Psoas muscle (tissue), 8 donors: ENCODE data around the gene FOXD4. TPM values are rescaled to one million over a fixed set of nuclear protein-coding genes. Genes with fewer than 3 reads are reported as not detected.
"Not testable (repeated sequence)": the region's sequence is repeated elsewhere in the genome, so short reads cannot be mapped to it uniquely, and the experiment has no call there.

Experiments used
- ATAC-seq, 4 donors: fragments of 200-7000 bp; cut with Tn5 transposase; one replicate each; pipeline ENCODE4 v1.9.1; 2020; ENCODE audit warnings: moderate library complexity in 3 of 4, mild to moderate bottlenecking in 2 of 4
- DNase-seq, 2 donors: peaks; one replicate each; pipeline ENCODE4 v3.0.0-alpha.2; 2020
- H3K27ac ChIP-seq: fragments of 200-600 bp; one replicate; pipeline ENCODE4 v1.8.0; 2022
- H3K27me3 ChIP-seq, 3 donors: fragments of 200-600 bp in 1 of 3; one replicate each; pipeline versions ENCODE4 v1.6.1 to v1.8.0; 2013 to 2022; ENCODE audit warnings: low read length in 2 of 3, mild to moderate bottlenecking in 2 of 3, moderate library complexity in 1 of 3; ENCODE audit not compliant: insufficient read depth in 3 of 3
- H3K36me3 ChIP-seq, 2 donors: fragments of 200-600 bp in 1 of 2; one replicate each; pipeline versions ENCODE4 v1.6.1 to v1.8.0; 2013 to 2022; ENCODE audit warnings: low read depth in 1 of 2, mild to moderate bottlenecking in 1 of 2, moderate library complexity in 1 of 2; ENCODE audit not compliant: insufficient read depth in 1 of 2
- H3K4me1 ChIP-seq: fragments of 200-600 bp; one replicate; pipeline ENCODE4 v1.8.0; 2022
- H3K4me3 ChIP-seq: fragments of 200-600 bp; one replicate; pipeline ENCODE4 v1.8.0; 2022; ENCODE audit warnings: mild to moderate bottlenecking
- H3K9me3 ChIP-seq: fragments of 200-600 bp; one replicate; pipeline ENCODE4 v1.8.0; 2022
- WGBS, 3 donors: extraction: QIAGEN DNeasy Blood & Tissue Kit; methylation state at CpG; one replicate each; pipeline versions ENCODE4 v1.1.6 to v1.1.7; 2013; 5-methylcytosine and 5-hydroxymethylcytosine counted together
- intact Hi-C, 2 donors: fragments of 100-400 bp; cut with DNase I; formaldehyde crosslinking; loops; one replicate each; pipeline versions ENCODE4 v1.11.0 to v1.14.2; 2022
- long read RNA-seq, 2 donors: library from polyadenylated mRNA; unstranded; transcript quantifications; one replicate each; pipeline ENCODE4 v2.0.0, GENCODE V29; 2021
- polyA plus RNA-seq, 3 donors: library from polyadenylated mRNA; stranded (reverse); fragments of 200-250 nt; gene quantifications; one replicate each; pipeline ENCODE4 v1.2.3, GENCODE V29; 2013
- total RNA-seq, 4 donors: library from RNA; stranded (reverse); fragmentation: NEBNext Ultra II Directional in 2 of 4; extraction: Animal tissue kit (Norgen Biotek cat#: 25700) in 2 of 4; gene quantifications; one replicate each; pipeline versions ENCODE4 v1.2.1 to v1.2.4, GENCODE V29; 2021 to 2023
- donor health status: healthy with polysubstance abuse.
- donor health status: DM: no; HTN: no; CAD: no; lungs with moderate emphysema.
- donor health status: Bipolar disorder and iron deficiency.
- donor health status: healthy.
- donor health status: DM: yes; HTN: yes; CAD: no.
- donor health status: DM: no; HTN: no; CAD: no.
- donor health status: DM: no; HTN: no; CAD: no.
- donor health status: DM: yes; HTN: yes; CAD: no.

Gene FOXD4
- total RNA-seq, result under 1 TPM; 0.13 to 0.27 (median 0.17) TPM
- under 1 TPM; 0.15 to 0.66 (median 0.25) TPM for polyA plus RNA-seq
- long read RNA-seq, donor 1, result 0 reads
- long read RNA-seq, donor 2, result 0 reads

- H3K27ac ChIP-seq, H3K9me3 ChIP-seq, intact Hi-C loops, ATAC-seq, DNase-seq, H3K4me1 ChIP-seq, H3K36me3 ChIP-seq: not testable (repeated sequence)
- peak within 1 kb of the TSS; percentile 11 for H3K4me3 ChIP-seq
- 19 to 47% (median 46%) methylated on average over 24 to 30 of the region's 30 CpGs for WGBS, 3 donors
- H3K27me3 ChIP-seq, result peaks cover 3 to 35% (median 13%) of the 10 kb centered on the region in 3 donors
Observed at GRCh38 chr9:117995-118467, at the start of gene FOXD4. Gene FOXD4, minus strand, starts transcription at chr9:118417. Its CDS starts 298 bp downstream, at chr9:118119.

- WGBS, 3 donors, result 45 to 71% methylated on average over 1 of the region's 1 CpG; no CpG with 5 or more reads in 1 of the 3 donors
- not testable (repeated sequence) for ATAC-seq
Observed at GRCh38 chr9:159871-160270, 41.7 kb upstream of the FOXD4 start.

GRCh38 chr9:151173-151572 is 33.0 kb upstream of the FOXD4 start:
- intact Hi-C loops, DNase-seq, H3K4me1 ChIP-seq, H3K36me3 ChIP-seq, H3K9me3 ChIP-seq, H3K4me3 ChIP-seq, H3K27ac ChIP-seq, H3K27me3 ChIP-seq, ATAC-seq: not testable (repeated sequence)

More at GRCh38 chr9:159871-160270, 41.7 kb upstream of the FOXD4 start:
- H3K27me3 ChIP-seq, DNase-seq, intact Hi-C loops, H3K27ac ChIP-seq, H3K9me3 ChIP-seq, H3K4me3 ChIP-seq, H3K36me3 ChIP-seq, H3K4me1 ChIP-seq: not testable (repeated sequence)

GRCh38 chr9:139880-140279 is 21.7 kb upstream of the FOXD4 start:
- H3K4me1 ChIP-seq, ATAC-seq, H3K27me3 ChIP-seq, H3K27ac ChIP-seq, H3K36me3 ChIP-seq, H3K4me3 ChIP-seq, intact Hi-C loops, DNase-seq, H3K9me3 ChIP-seq: not testable (repeated sequence)
- 90 to 96% (median 96%) methylated on average over 11 to 17 of the region's 17 CpGs for WGBS, 3 donors

GRCh38 chr9:117144-117994 is 848 bp downstream of the FOXD4 start:
- H3K4me1 ChIP-seq, H3K9me3 ChIP-seq, ATAC-seq, H3K36me3 ChIP-seq, H3K27ac ChIP-seq, intact Hi-C loops: not testable (repeated sequence)
- WGBS, 3 donors, result 3 to 11% (median 10%) methylated on average over 38 to 64 of the region's 71 CpGs
- H3K27me3 ChIP-seq, result peaks cover 3 to 41% (median 16%) of the 10 kb centered on the region in 3 donors
- DNase-seq, result peak in 1 of 2 donors; percentile 57
- H3K4me3 ChIP-seq, result peak overlapping the region; percentile 11

GRCh38 chr9:116239-117077 is 1.8 kb downstream of the FOXD4 start:
- H3K4me3 ChIP-seq, H3K27ac ChIP-seq, H3K4me1 ChIP-seq, intact Hi-C loops, ATAC-seq, H3K36me3 ChIP-seq, H3K9me3 ChIP-seq, DNase-seq: not testable (repeated sequence)
- peaks cover 3 to 47% (median 16%) of the 10 kb centered on the region in 3 donors for H3K27me3 ChIP-seq
- WGBS, 3 donors, result 11 to 16% (median 14%) methylated on average over 31 to 40 of the region's 41 CpGs

GRCh38 chr9:115118-115451 is 3.1 kb downstream of the FOXD4 start:
- ATAC-seq, DNase-seq, H3K9me3 ChIP-seq, H3K36me3 ChIP-seq, intact Hi-C loops, H3K4me1 ChIP-seq, H3K27ac ChIP-seq: not testable (repeated sequence)
- peak overlapping the region; percentile 62 for H3K4me3 ChIP-seq
- WGBS, 3 donors, result 5 to 13% (median 6%) methylated on average over 7 to 11 of the region's 11 CpGs
- H3K27me3 ChIP-seq, result peaks cover 3 to 52% (median 16%) of the 10 kb centered on the region in 3 donors

- peak; percentile 47 to 68 (median 54) for ATAC-seq
- H3K9me3 ChIP-seq, intact Hi-C loops, H3K4me1 ChIP-seq, H3K36me3 ChIP-seq: not testable (repeated sequence)
- peak in 1 of 2 donors; percentile 54 for DNase-seq
- Histone ChIP-seq H3K4me3 (peak overlapping the region; percentile 62), H3K27me3 (peaks cover 3 to 58% (median 16%) of the 10 kb centered on the region in 3 donors), H3K27ac (peak overlapping the region; percentile 16)
- 1 to 2% (median 2%) methylated on average over 65 to 73 of the region's 73 CpGs for WGBS, 3 donors
Observed at GRCh38 chr9:114267-115117, 3.7 kb downstream of the FOXD4 start.

GRCh38 chr9:113468-114266 is 4.5 kb downstream of the FOXD4 start:
- ATAC-seq (peak; percentile 61 to 77 (median 66)), DNase-seq (peak in 1 of 2 donors; percentile 62)

More at GRCh38 chr9:113468-114266, 4.5 kb downstream of the FOXD4 start:
- H3K4me1 ChIP-seq, H3K9me3 ChIP-seq, H3K36me3 ChIP-seq, intact Hi-C loops: not testable (repeated sequence)
- Histone ChIP-seq H3K4me3 (peak overlapping the region; percentile 62), H3K27me3 (peaks cover 3 to 64% (median 16%) of the 10 kb centered on the region in 3 donors), H3K27ac (peak overlapping the region; percentile 30)
- 1% methylated on average over 91 to 109 of the region's 111 CpGs for WGBS, 3 donors
